ENCODE data around the gene JAZF1. TPM values are rescaled to one million over a fixed set of nuclear protein-coding genes. Genes with fewer than 3 reads are reported as not detected.

The JAZF1 gene
- total and polyA plus RNA-seq, 2 of the 4 experiments (the other 2 are of a cell fraction): 8.4 to 10.5 TPM

- no TSS peak for BruUV-seq (replicated peaks)
- Histone ChIP-seq H4K20me1 (ENCODE audit: insufficient read depth, low read length) (0 out of 2 replicates have a peak, but pooled peaks cover 4% of the 10 kb centered on the region), H3K4me1 (ENCODE audit: control insufficient read depth, insufficient read depth, low read length) (peaks cover 29% of the 10 kb centered on the region), H4K91ac (ENCODE audit: insufficient read depth, low read depth, low read length) (peak overlapping the region; percentile 90), H2AK9ac (replicated peaks; ENCODE audit: low read depth, low read length, poor library complexity) (no peak overlapping the region), H3K9me1 (ENCODE audit: insufficient read depth, low read length) (peaks cover 21% of the 10 kb centered on the region), H3K4me3 (ENCODE audit: insufficient read depth, low read depth, low read length) (no peak overlapping the region), H3K56ac (ENCODE audit: extremely low read depth, insufficient read depth, low read length) (peak overlapping the region; percentile 78), H2BK20ac (ENCODE audit: low read depth, low read length) (peak overlapping the region; percentile 96), H3K27ac (ENCODE audit: insufficient read depth, low read length) (peak overlapping the region; percentile 69; the same call in 1 of the 2 replicates), H3K9me3 (ENCODE audit: control insufficient read depth, insufficient read depth, low read length) (no peaks in the 10 kb centered on the region), H2BK5ac (ENCODE audit: low read depth, low read length, poor library complexity, severe bottlenecking) (peak overlapping the region; percentile 93), H2BK120ac (ENCODE audit: low read depth, low read length) (peak overlapping the region; percentile 95), H3K14ac (replicated peaks; ENCODE audit: low read depth, low read length) (peak overlapping the region; percentile 81), H2BK15ac (ENCODE audit: low read depth, low read length) (peak overlapping the region; percentile 73; the same call in 1 of the 3 replicates), H3K4me2 (ENCODE audit: low read depth, low read length) (peak overlapping the region; percentile 86), H4K5ac (ENCODE audit: low read depth, low read length) (peak overlapping the region; percentile 71), H3K4ac (ENCODE audit: low read depth, low read length) (peak overlapping the region; percentile 96), H3K18ac (ENCODE audit: low read depth, low read length) (peak overlapping the region; percentile 87; the same call in 1 of the 2 replicates), H2AK5ac (ENCODE audit: low read depth, low read length) (peak overlapping the region; percentile 83; the same call in 1 of the 2 replicates), H3K27me3 (ENCODE audit: control insufficient read depth, insufficient read depth, low read length) (no peaks in the 10 kb centered on the region), H3K79me1 (ENCODE audit: low read depth in 1 of 2, low read length in 2 of 2) (peaks cover 32 to 64% of the 10 kb centered on the region in 2 experiments), H2AFZ (replicated peaks; ENCODE audit: low read length, poor library complexity) (no peak overlapping the region), H4K8ac (ENCODE audit: low read depth in 2 of 2, low read length in 2 of 2) (peak overlapping the region; percentile 53 to 90; a peak in 3 of 4 replicates), H3K23ac (ENCODE audit: low read depth, low read length) (peak overlapping the region; percentile 86), H3K36me3 (ENCODE audit: control insufficient read depth, insufficient read depth, low read length) (no peaks in the 10 kb centered on the region), H3K9ac (ENCODE audit: low read depth, low read length) (no peak overlapping the region; the same call in 1 of the 2 replicates)
- no CpG with 5 or more reads among the region's 6 CpGs for WGBS, 2 experiments (ENCODE audit: extremely low coverage in 2 of 2, insufficient read length in 1 of 2)
- ATAC-seq (ENCODE audit: low read depth): peak; percentile 70
- DNase-seq: peak; percentile 98
- ChIA-PET POLR2A (ENCODE audit: unreplicated experiment) (no interaction called here), CTCF (interaction anchor here (0.6 to 2.3 kb wide), 5 partner anchors 12 to 127 kb away, joined by 3 to 7 read pairs (median 3); no protein-coding TSS in a partner anchor)
- in situ Hi-C loops (cut with MboI; ENCODE audit: low sequenced_read_pairs) (no loop called here), intact Hi-C loops (cut with micrococcal nuclease) (no loop called here), dilution Hi-C loops (cut with HindIII; ENCODE audit: low sequenced_read_pairs, unreplicated experiment) (no loop called here)
- TF ChIP-seq CEBPB (IDR thresholded peaks at IDR 0.05; ENCODE audit: low read depth, low read length) (no peak), USF2 (IDR thresholded peaks at IDR 0.05; ENCODE audit: low read depth, low read length) (no peak), RAD21 (IDR thresholded peaks at IDR 0.05; ENCODE audit: low read length) (no peak), RCOR1 (IDR thresholded peaks at IDR 0.05; ENCODE audit: insufficient replicate concordance, low read length) (no peak), MAZ (IDR thresholded peaks at IDR 0.05; ENCODE audit: borderline replicate concordance, low read depth, low read length) (no peak), RFX5 (IDR thresholded peaks at IDR 0.05; ENCODE audit: low read depth, low read length) (no peak), SMC3 (IDR thresholded peaks at IDR 0.05; ENCODE audit: low read depth, low read length) (no peak), POLR2A (IDR thresholded peaks at IDR 0.05; ENCODE audit: low read depth, low read length) (no peak), NFE2L2 (IDR thresholded peaks at IDR 0.05; ENCODE audit: low read depth, low read length) (peak; percentile 96), FOS (IDR thresholded peaks at IDR 0.05; ENCODE audit: low read depth, low read length) (peak; percentile 100), BHLHE40 (IDR thresholded peaks at IDR 0.05; ENCODE audit: low read depth, low read length) (peak; percentile 67; the same call in 1 of the 2 replicates), ELK1 (IDR thresholded peaks at IDR 0.05; ENCODE audit: borderline replicate concordance, low read depth, low read length) (no peak), MXI1 (IDR thresholded peaks at IDR 0.05; ENCODE audit: borderline replicate concordance, low read depth, low read length) (no peak), MAFK (IDR thresholded peaks at IDR 0.05; ENCODE audit: low read depth, low read length) (peak; percentile 68), CHD1 (IDR thresholded peaks at IDR 0.05; ENCODE audit: low read depth, low read length) (no peak)
Observed at GRCh38 chr7:28037220-28038010, 143.2 kb downstream of the JAZF1 start.

Measured in IMR-90 (cell line).